NCI-H128 (cell line): ENCODE results near the gene MRPS17.
"Not testable (repeated sequence)": the region's sequence is repeated elsewhere in the genome, so short reads cannot be mapped to it uniquely, and the experiment has no call there.

Experiments used
- DNase-seq: peaks from one replicate; lab custom pipeline; 2025; ENCODE audit not compliant: unreplicated experiment; lab: John Stamatoyannopoulos, UW

MRPS17 gene

GRCh38 chr7:55951637-55952351 is at the start of gene MRPS17:
TSS of gene MRPS17 (plus strand) at chr7:55951877. CDS start at chr7:55953196, 1,319 bp downstream.
- peak; percentile 81 for DNase-seq

GRCh38 chr7:55903985-55904759 is 47.5 kb upstream of the MRPS17 start:
- DNase-seq: no peak

- no peak for DNase-seq
Observed at GRCh38 chr7:55912748-55913158, 38.9 kb upstream of the MRPS17 start.

- DNase-seq: no peak
Observed at GRCh38 chr7:55917771-55918170, 33.9 kb upstream of the MRPS17 start.

GRCh38 chr7:55928006-55928767 is 23.5 kb upstream of the MRPS17 start:
- no peak for DNase-seq

- DNase-seq: no peak
Observed at GRCh38 chr7:55931421-55932151, 20.1 kb upstream of the MRPS17 start.

- no peak for DNase-seq
Observed at GRCh38 chr7:55939514-55940123, 12.1 kb upstream of the MRPS17 start.

GRCh38 chr7:55946545-55946944 is 5.1 kb upstream of the MRPS17 start:
- DNase-seq: no peak

- not testable (repeated sequence) for DNase-seq
Observed at GRCh38 chr7:55952352-55952671, 635 bp downstream of the MRPS17 start.

GRCh38 chr7:55953707-55954475 is 2.2 kb downstream of the MRPS17 start:
- no peak for DNase-seq

- no peak for DNase-seq
Observed at GRCh38 chr7:55957190-55957589, 5.5 kb downstream of the MRPS17 start.

GRCh38 chr7:55962014-55962413 is 10.3 kb downstream of the MRPS17 start:
- no peak for DNase-seq

- DNase-seq: no peak
Observed at GRCh38 chr7:55963584-55964168, 12.0 kb downstream of the MRPS17 start.

GRCh38 chr7:55964261-55965099 is 12.8 kb downstream of the MRPS17 start, which contains the start of gene NIPSNAP2:
TSS of gene NIPSNAP2 (plus strand) at chr7:55964585. CDS start at chr7:55964610, 25 bp downstream.
- peak; percentile 51 for DNase-seq

GRCh38 chr7:55965100-55965470 is 13.4 kb downstream of the MRPS17 start:
- DNase-seq: no peak

- no peak for DNase-seq
Observed at GRCh38 chr7:55965805-55966421, 14.2 kb downstream of the MRPS17 start.

- DNase-seq: no peak
Observed at GRCh38 chr7:55966851-55967250, 15.2 kb downstream of the MRPS17 start.

GRCh38 chr7:55969391-55969790 is 17.7 kb downstream of the MRPS17 start:
- DNase-seq: no peak
